ENCODE results near the gene MYB.

- TF ChIP-seq CTCF (IDR thresholded peaks at IDR 0.05; ENCODE audit: extremely low read depth in 1 of 2, insufficient read depth in 1 of 2, low read depth in 1 of 2, low read length in 2 of 2) (no peak), EZH2 (IDR thresholded peaks at IDR 0.05; ENCODE audit: borderline replicate concordance, low read depth, low read length, severe bottlenecking) (no peak)
Measured at GRCh38 chr6:135234492-135234780, 53.3 kb downstream of the MYB start.

Measured in endothelial cell of umbilical vein (primary cell).